Measurements from ENCODE around the gene CDC42SE2.
"Not testable (repeated sequence)": the region's sequence is repeated elsewhere in the genome, so short reads cannot be mapped to it uniquely, and the experiment has no call there.

The CDC42SE2 gene

GRCh38 chr5:131277875-131278740, 14.3 kb downstream of the CDC42SE2 start:
- DNase-seq (ENCODE audit: low read depth in 2 of 2): no peak

- not testable (repeated sequence) for DNase-seq (ENCODE audit: low read depth in 2 of 2)
These were observed 14.9 kb downstream of the CDC42SE2 start for GRCh38 chr5:131278741-131279124.

- no peak for DNase-seq (ENCODE audit: low read depth in 2 of 2)
These were observed 15.4 kb downstream of the CDC42SE2 start for GRCh38 chr5:131279204-131279603.

GRCh38 chr5:131280417-131280816, 16.6 kb downstream of the CDC42SE2 start:
- DNase-seq (ENCODE audit: low read depth in 2 of 2): no peak

- no peak for DNase-seq (ENCODE audit: low read depth in 2 of 2)
These were observed 17.4 kb downstream of the CDC42SE2 start for GRCh38 chr5:131281133-131281867.

GRCh38 chr5:131281868-131282234, 18.0 kb downstream of the CDC42SE2 start:
- DNase-seq (ENCODE audit: low read depth in 2 of 2): no peak

GRCh38 chr5:131282235-131282634, 18.4 kb downstream of the CDC42SE2 start:
- DNase-seq (ENCODE audit: low read depth in 2 of 2): no peak

GRCh38 chr5:131285703-131286399, 22.0 kb downstream of the CDC42SE2 start:
- no peak for DNase-seq (ENCODE audit: low read depth in 2 of 2)

GRCh38 chr5:131286400-131286715, 22.5 kb downstream of the CDC42SE2 start:
- DNase-seq (ENCODE audit: low read depth in 2 of 2): no peak

GRCh38 chr5:131288328-131288727, 24.5 kb downstream of the CDC42SE2 start:
- no peak for DNase-seq (ENCODE audit: low read depth in 2 of 2)

GRCh38 chr5:131289738-131290137, 25.9 kb downstream of the CDC42SE2 start:
- DNase-seq (ENCODE audit: low read depth in 2 of 2): no peak

GRCh38 chr5:131296213-131296672, 32.4 kb downstream of the CDC42SE2 start:
- DNase-seq (ENCODE audit: low read depth in 2 of 2): no peak

GRCh38 chr5:131297886-131298285, 34.0 kb downstream of the CDC42SE2 start:
- no peak for DNase-seq (ENCODE audit: low read depth in 2 of 2)

- no peak for DNase-seq (ENCODE audit: low read depth in 2 of 2)
These were observed 35.6 kb downstream of the CDC42SE2 start for GRCh38 chr5:131299465-131299864.

GRCh38 chr5:131302506-131302905, 38.7 kb downstream of the CDC42SE2 start:
- no peak for DNase-seq (ENCODE audit: low read depth in 2 of 2)

- no peak for DNase-seq (ENCODE audit: low read depth in 2 of 2)
These were observed 39.7 kb downstream of the CDC42SE2 start for GRCh38 chr5:131303537-131303936.

- DNase-seq (ENCODE audit: low read depth in 2 of 2): no peak
These were observed 40.6 kb downstream of the CDC42SE2 start for GRCh38 chr5:131304414-131304813.

GRCh38 chr5:131305138-131305689, 41.4 kb downstream of the CDC42SE2 start:
- DNase-seq (ENCODE audit: low read depth in 2 of 2): no peak

- DNase-seq (ENCODE audit: low read depth in 2 of 2): no peak
These were observed 42.1 kb downstream of the CDC42SE2 start for GRCh38 chr5:131305906-131306305.

- DNase-seq (ENCODE audit: low read depth in 2 of 2): not testable (repeated sequence)
These were observed 48.5 kb downstream of the CDC42SE2 start for GRCh38 chr5:131312235-131312772.

GRCh38 chr5:131316026-131316425, 52.2 kb downstream of the CDC42SE2 start:
- DNase-seq (ENCODE audit: low read depth in 2 of 2): no peak

- DNase-seq (ENCODE audit: low read depth in 2 of 2): no peak
These were observed 53.0 kb downstream of the CDC42SE2 start for GRCh38 chr5:131316822-131317221.
